GM12891 (cell line): ENCODE measurements around the gene RNF31.

Experiments
- PAX5 ChIP-seq: IDR thresholded peaks from 2 replicates; pipeline ENCODE4 v1.6.1; 2011; ENCODE audit warnings: low read length, moderate library complexity, mild to moderate bottlenecking; ENCODE audit not compliant: insufficient read depth, severe bottlenecking
- POLR2A ChIP-seq: IDR thresholded peaks from 2 replicates; pipeline ENCODE4 v1.6.1; 2011; ENCODE audit warnings: low read depth, low read length, control low read depth
- POLR2AphosphoS5 ChIP-seq: IDR thresholded peaks from 2 replicates; pipeline ENCODE4 v1.6.1; 2011; ENCODE audit warnings: low read depth, low read length, control low read depth
- TAF1 ChIP-seq: IDR thresholded peaks from 2 replicates; pipeline ENCODE4 v1.6.1; 2011; ENCODE audit warnings: low read depth, low read length, control low read depth

DNA sequence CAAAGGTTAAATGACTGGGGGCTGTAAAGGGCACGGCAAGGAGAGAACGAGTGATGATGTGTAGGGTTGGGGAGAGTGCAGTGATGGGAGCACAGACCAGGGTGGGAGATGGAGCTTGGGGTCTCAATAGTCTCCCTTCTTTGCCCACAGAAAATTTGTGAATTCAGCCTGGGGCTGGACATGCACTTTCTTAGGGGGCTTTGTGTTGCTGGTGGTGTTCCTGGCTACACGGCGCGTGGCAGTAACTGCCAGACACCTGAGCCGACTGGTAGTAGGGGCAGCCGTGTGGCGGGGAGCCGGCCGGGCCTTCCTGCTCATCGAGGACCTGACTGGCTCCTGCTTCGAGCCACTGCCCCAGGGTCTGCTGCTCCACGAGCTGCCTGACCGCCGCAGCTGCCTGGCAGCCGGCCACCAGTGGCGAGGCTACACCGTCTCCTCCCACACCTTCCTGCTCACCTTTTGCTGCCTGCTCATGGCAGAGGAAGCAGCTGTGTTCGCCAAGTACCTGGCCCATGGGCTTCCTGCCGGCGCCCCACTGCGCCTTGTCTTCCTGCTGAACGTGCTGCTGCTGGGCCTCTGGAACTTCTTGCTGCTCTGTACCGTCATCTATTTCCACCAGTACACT is 15.1 kb upstream of the RNF31 start:
- TF ChIP-seq TAF1 (no peak), POLR2AphosphoS5 (no peak), POLR2A (no peak), PAX5 (no peak)
